SHP77 treated with DMSO at 0.1 percent for 48 hours (cell line): Measurements from ENCODE around the gene SGF29.
"Not testable (repeated sequence)": the region's sequence is repeated elsewhere in the genome, so short reads cannot be mapped to it uniquely, and the experiment has no call there.

Experiments
- DNase-seq: peaks from one replicate; lab custom pipeline; 2025; lab: John Stamatoyannopoulos, UW

SGF29 gene

GRCh38 chr16:28596115-28596630, 42.5 kb downstream of the SGF29 start:
- DNase-seq = no peak

GRCh38 chr16:28596840-28597691, 43.3 kb downstream of the SGF29 start, which contains the start of gene SULT1A2:
SULT1A2 (minus strand) TSS chr16:28597050; CDS start chr16:28595930, 1,120 bp downstream.
- no peak for DNase-seq

- DNase-seq = no peak
These were observed 44.1 kb downstream of the SGF29 start for GRCh38 chr16:28597692-28598261.

- DNase-seq = not testable (repeated sequence)
These were observed 45.9 kb downstream of the SGF29 start for GRCh38 chr16:28599377-28600285.

GRCh38 chr16:28600965-28601364, 47.2 kb downstream of the SGF29 start:
- DNase-seq = not testable (repeated sequence)

GRCh38 chr16:28601589-28601988, 47.9 kb downstream of the SGF29 start:
- not testable (repeated sequence) for DNase-seq

- not testable (repeated sequence) for DNase-seq
These were observed 48.3 kb downstream of the SGF29 start for GRCh38 chr16:28602062-28602461.

- no peak for DNase-seq
These were observed 48.8 kb downstream of the SGF29 start for GRCh38 chr16:28602529-28602928.

GRCh38 chr16:28603381-28604185, 49.9 kb downstream of the SGF29 start:
- DNase-seq = no peak

- no peak for DNase-seq
These were observed 50.5 kb downstream of the SGF29 start for GRCh38 chr16:28604186-28604565.

GRCh38 chr16:28606291-28607115, 52.8 kb downstream of the SGF29 start:
- no peak for DNase-seq

- DNase-seq = no peak
These were observed 53.5 kb downstream of the SGF29 start for GRCh38 chr16:28607116-28607623.

- not testable (repeated sequence) for DNase-seq
These were observed 54.2 kb downstream of the SGF29 start for GRCh38 chr16:28607681-28608495.

GRCh38 chr16:28608496-28608808, 54.7 kb downstream of the SGF29 start:
- not testable (repeated sequence) for DNase-seq

GRCh38 chr16:28608867-28609596, 55.3 kb downstream of the SGF29 start:
- DNase-seq = not testable (repeated sequence)

GRCh38 chr16:28609631-28610594, 56.2 kb downstream of the SGF29 start, which contains the start of gene SULT1A1:
SULT1A1 (minus strand) TSS chr16:28610044; CDS start chr16:28608855, 1,189 bp downstream.
- no peak for DNase-seq

- no peak for DNase-seq
These were observed 57.0 kb downstream of the SGF29 start for GRCh38 chr16:28610595-28611191.
